Subcutaneous adipose tissue (tissue), 4 donors: ENCODE measurements around the gene FAM3C. TPM values are rescaled to one million over a fixed set of nuclear protein-coding genes. Genes with fewer than 3 reads are reported as not detected.

Source experiments
- CTCF ChIP-seq: fragments of 450-650 bp; IDR thresholded peaks from one replicate; pipeline ENCODE4 v1.5.1; 2016; ENCODE audit warnings: low read depth, mild to moderate bottlenecking, control low read depth, antibody characterized with exemption, moderate library complexity
- total RNA-seq, 4 donors: library from RNA; depleted of rRNA; stranded (reverse); fragments of >200 nt; gene quantifications; one replicate each; pipeline ENCODE4 v1.1.0, GENCODE V29; 2016

The FAM3C gene
- total RNA-seq, 4 donors from 2014 or later = 29.6 to 54.0 (median 41.1) TPM

- TF ChIP-seq CTCF = no peak
These were observed 3.1 kb downstream of the FAM3C start for GRCh38 chr7:121393005-121393366.

GRCh38 chr7:121392277-121393004 is 3.7 kb downstream of the FAM3C start:
- no peak for TF ChIP-seq CTCF

- TF ChIP-seq CTCF = no peak
These were observed 4.4 kb downstream of the FAM3C start for GRCh38 chr7:121391686-121392085.

- TF ChIP-seq CTCF = no peak
These were observed 5.5 kb downstream of the FAM3C start for GRCh38 chr7:121390617-121391016.

GRCh38 chr7:121390109-121390508 is 6.0 kb downstream of the FAM3C start:
- no peak for TF ChIP-seq CTCF

GRCh38 chr7:121388950-121389349 is 7.2 kb downstream of the FAM3C start:
- TF ChIP-seq CTCF = no peak

- no peak for TF ChIP-seq CTCF
These were observed 10.3 kb downstream of the FAM3C start for GRCh38 chr7:121385800-121386179.
